ENCODE data around the gene NMU. TPM values are rescaled to one million over a fixed set of nuclear protein-coding genes. Genes with fewer than 3 reads are reported as not detected.
"Not testable (repeated sequence)": the region's sequence is repeated elsewhere in the genome, so short reads cannot be mapped to it uniquely, and the experiment has no call there.

Gene NMU
- total RNA-seq, 5 donors from 2014 or later (not counting 1 experiment from before 2014, with no cell fraction given) = 0.72 to 1.4 (median 0.93) TPM; not detected in 2

- no peaks in the 10 kb centered on the region for H3K36me3 Mint-ChIP-seq
- H3K36me3 ChIP-seq (ENCODE audit: control insufficient read depth in 2 of 2, extremely low read depth in 1 of 2, insufficient read depth in 1 of 2, low read length in 1 of 2) = no peaks in the 10 kb centered on the region
- no peak overlapping the region for H3K27ac Mint-ChIP-seq
- ChIA-PET CTCF (no interaction called here), POLR2A (interaction anchor here in 1 of 2 donors (0.6 kb wide), 1 partner anchor 103 kb away, joined by 3 read pairs; no protein-coding TSS in a partner anchor)
- no peaks in the 10 kb centered on the region for H3K9me3 Mint-ChIP-seq
- no peak overlapping the region for H3K4me3 ChIP-seq (ENCODE audit: control insufficient read depth in 1 of 2, extremely low read depth in 1 of 2, low read length in 1 of 2)
- no peak overlapping the region for H3K27ac ChIP-seq (ENCODE audit: low read length)
- no peak for ATAC-seq (replicated peaks in 1 of 4)
- peaks cover 56 to 69% of the 10 kb centered on the region in 2 donors for H3K27me3 Mint-ChIP-seq
- DNase-seq = no peak
- no peaks in the 10 kb centered on the region for H3K9me3 ChIP-seq
- 7% methylated on average over 9 of the region's 11 CpGs for WGBS (ENCODE audit: insufficient coverage)
- peaks cover 12 to 24% of the 10 kb centered on the region in 2 experiments for H3K27me3 ChIP-seq (replicated peaks in 1 of 2; ENCODE audit: control insufficient read depth in 2 of 2, extremely low read depth in 1 of 2, insufficient read depth in 2 of 2, low read length in 1 of 2)
- peaks cover 3 to 11% of the 10 kb centered on the region in 2 experiments for H3K4me1 ChIP-seq (ENCODE audit: control insufficient read depth in 1 of 2, extremely low read depth in 1 of 2, insufficient read depth in 2 of 2, low read length in 2 of 2)
- peaks cover 18 to 20% (median 20%) of the 10 kb centered on the region in 3 donors for H3K4me1 Mint-ChIP-seq
- peak overlapping the region; percentile 49 to 78 (median 53) for H3K4me3 Mint-ChIP-seq
These were observed 816 bp downstream of the NMU start for GRCh38 chr4:55635282-55635681.

- no peaks in the 10 kb centered on the region for H3K9me3 Mint-ChIP-seq
- H3K27ac Mint-ChIP-seq = no peak overlapping the region
- CTCF ChIA-PET = no interaction called here
- peak overlapping the region in 1 of 3 donors; percentile 78 for H3K4me3 Mint-ChIP-seq
- H3K4me3 ChIP-seq (ENCODE audit: control insufficient read depth in 1 of 2, extremely low read depth in 1 of 2, low read length in 1 of 2) = no peak overlapping the region
- no peaks in the 10 kb centered on the region for H3K9me3 ChIP-seq
- ATAC-seq (replicated peaks in 1 of 4) (no peak), DNase-seq (no peak)
- no peak overlapping the region for H3K27ac ChIP-seq (ENCODE audit: low read length)
- no peaks in the 10 kb centered on the region for H3K36me3 Mint-ChIP-seq
- POLR2A ChIA-PET = interaction anchor here in 1 of 2 donors (0.6 kb wide), 1 partner anchor 104 kb away, joined by 3 read pairs; no protein-coding TSS in a partner anchor
- WGBS (ENCODE audit: insufficient coverage) = no CpG with 5 or more reads among the region's 3 CpGs
- peaks cover 59 to 65% of the 10 kb centered on the region in 2 donors for H3K27me3 Mint-ChIP-seq
- peaks cover 10 to 22% of the 10 kb centered on the region in 2 experiments for H3K27me3 ChIP-seq (replicated peaks in 1 of 2; ENCODE audit: control insufficient read depth in 2 of 2, extremely low read depth in 1 of 2, insufficient read depth in 2 of 2, low read length in 1 of 2)
- H3K4me1 ChIP-seq (ENCODE audit: control insufficient read depth in 1 of 2, extremely low read depth in 1 of 2, insufficient read depth in 2 of 2, low read length in 2 of 2) = peaks cover 3 to 11% of the 10 kb centered on the region in 2 experiments
- H3K4me1 Mint-ChIP-seq = peaks cover 18 to 20% (median 20%) of the 10 kb centered on the region in 3 donors
- no peaks in the 10 kb centered on the region for H3K36me3 ChIP-seq (ENCODE audit: control insufficient read depth in 2 of 2, extremely low read depth in 1 of 2, insufficient read depth in 1 of 2, low read length in 1 of 2)
These were observed 1.5 kb downstream of the NMU start for GRCh38 chr4:55634417-55635128.

GRCh38 chr4:55633903-55634302 lies 2.2 kb downstream of the NMU start:
- Mint-ChIP-seq H3K4me3 (no peak overlapping the region), H3K27me3 (peaks cover 60 to 63% of the 10 kb centered on the region in 2 donors), H3K9me3 (no peaks in the 10 kb centered on the region), H3K36me3 (no peaks in the 10 kb centered on the region), H3K4me1 (peaks cover 18 to 20% (median 20%) of the 10 kb centered on the region in 3 donors), H3K27ac (no peak overlapping the region)
- Histone ChIP-seq H3K27ac (ENCODE audit: low read length) (no peak overlapping the region), H3K27me3 (replicated peaks in 1 of 2; ENCODE audit: control insufficient read depth in 2 of 2, extremely low read depth in 1 of 2, insufficient read depth in 2 of 2, low read length in 1 of 2) (peaks cover 8 to 21% of the 10 kb centered on the region in 2 experiments), H3K36me3 (ENCODE audit: control insufficient read depth in 2 of 2, extremely low read depth in 1 of 2, insufficient read depth in 1 of 2, low read length in 1 of 2) (no peaks in the 10 kb centered on the region), H3K9me3 (no peaks in the 10 kb centered on the region), H3K4me3 (ENCODE audit: control insufficient read depth in 1 of 2, extremely low read depth in 1 of 2, low read length in 1 of 2) (no peak overlapping the region), H3K4me1 (ENCODE audit: control insufficient read depth in 1 of 2, extremely low read depth in 1 of 2, insufficient read depth in 2 of 2, low read length in 2 of 2) (peaks cover 3 to 11% of the 10 kb centered on the region in 2 experiments)
- WGBS (ENCODE audit: insufficient coverage) = 83% methylated on average over 1 of the region's 6 CpGs
- ChIA-PET CTCF (no interaction called here), POLR2A (no interaction called here)
- no peak for DNase-seq
- ATAC-seq (replicated peaks in 1 of 4) = no peak

- H3K4me1 Mint-ChIP-seq = no peaks in the 10 kb centered on the region
- no peaks in the 10 kb centered on the region for H3K27me3 ChIP-seq (replicated peaks in 1 of 2; ENCODE audit: control insufficient read depth in 2 of 2, extremely low read depth in 1 of 2, insufficient read depth in 2 of 2, low read length in 1 of 2)
- no peak overlapping the region for H3K4me3 ChIP-seq (ENCODE audit: control insufficient read depth in 1 of 2, extremely low read depth in 1 of 2, low read length in 1 of 2)
- H3K27me3 Mint-ChIP-seq = peaks cover 5 to 14% of the 10 kb centered on the region in 2 donors
- H3K9me3 Mint-ChIP-seq = no peaks in the 10 kb centered on the region
- no peaks in the 10 kb centered on the region for H3K36me3 Mint-ChIP-seq
- ChIA-PET POLR2A (no interaction called here), CTCF (no interaction called here)
- ATAC-seq (replicated peaks in 1 of 4) = no peak
- no peak for DNase-seq
- no peak overlapping the region for H3K27ac ChIP-seq (ENCODE audit: low read length)
- H3K4me3 Mint-ChIP-seq = no peak overlapping the region
- WGBS (ENCODE audit: insufficient coverage) = no CpG with 5 or more reads among the region's 2 CpGs
- no peaks in the 10 kb centered on the region for H3K4me1 ChIP-seq (ENCODE audit: control insufficient read depth in 1 of 2, extremely low read depth in 1 of 2, insufficient read depth in 2 of 2, low read length in 2 of 2)
- H3K27ac Mint-ChIP-seq = no peak overlapping the region
- no peaks in the 10 kb centered on the region for H3K36me3 ChIP-seq (ENCODE audit: control insufficient read depth in 2 of 2, extremely low read depth in 1 of 2, insufficient read depth in 1 of 2, low read length in 1 of 2)
- no peaks in the 10 kb centered on the region for H3K9me3 ChIP-seq
These were observed 10.3 kb downstream of the NMU start for GRCh38 chr4:55625835-55626234.

- H3K4me1 Mint-ChIP-seq; H3K27ac Mint-ChIP-seq; H3K9me3 Mint-ChIP-seq; H3K36me3 ChIP-seq (ENCODE audit: control insufficient read depth in 2 of 2, extremely low read depth in 1 of 2, insufficient read depth in 1 of 2, low read length in 1 of 2); H3K9me3 ChIP-seq; H3K27me3 Mint-ChIP-seq; POLR2A ChIA-PET; H3K4me3 Mint-ChIP-seq; CTCF ChIA-PET; H3K27ac ChIP-seq (ENCODE audit: low read length); H3K4me3 ChIP-seq (ENCODE audit: control insufficient read depth in 1 of 2, extremely low read depth in 1 of 2, low read length in 1 of 2); H3K36me3 Mint-ChIP-seq; DNase-seq; ATAC-seq (replicated peaks in 1 of 4); H3K4me1 ChIP-seq (ENCODE audit: control insufficient read depth in 1 of 2, extremely low read depth in 1 of 2, insufficient read depth in 2 of 2, low read length in 2 of 2); H3K27me3 ChIP-seq (replicated peaks in 1 of 2; ENCODE audit: control insufficient read depth in 2 of 2, extremely low read depth in 1 of 2, insufficient read depth in 2 of 2, low read length in 1 of 2): not testable (repeated sequence)
- no CpG with 5 or more reads among the region's 1 CpG for WGBS (ENCODE audit: insufficient coverage)
These were observed 12.0 kb downstream of the NMU start for GRCh38 chr4:55624063-55624462.

- Mint-ChIP-seq H3K9me3 (no peaks in the 10 kb centered on the region), H3K4me1 (no peaks in the 10 kb centered on the region), H3K27ac (no peak overlapping the region), H3K27me3 (peaks cover 6 to 10% of the 10 kb centered on the region in 2 donors), H3K4me3 (peak overlapping the region in 1 of 3 donors; percentile 36), H3K36me3 (no peaks in the 10 kb centered on the region)
- no peak overlapping the region for H3K27ac ChIP-seq (ENCODE audit: low read length)
- H3K4me1 ChIP-seq (ENCODE audit: control insufficient read depth in 1 of 2, extremely low read depth in 1 of 2, insufficient read depth in 2 of 2, low read length in 2 of 2) = no peaks in the 10 kb centered on the region
- ChIA-PET CTCF (no interaction called here), POLR2A (no interaction called here)
- no peak overlapping the region for H3K4me3 ChIP-seq (ENCODE audit: control insufficient read depth in 1 of 2, extremely low read depth in 1 of 2, low read length in 1 of 2)
- ATAC-seq (replicated peaks in 1 of 4) = no peak
- no peak for DNase-seq
- no peaks in the 10 kb centered on the region for H3K9me3 ChIP-seq
- no peaks in the 10 kb centered on the region for H3K27me3 ChIP-seq (replicated peaks in 1 of 2; ENCODE audit: control insufficient read depth in 2 of 2, extremely low read depth in 1 of 2, insufficient read depth in 2 of 2, low read length in 1 of 2)
- no peaks in the 10 kb centered on the region for H3K36me3 ChIP-seq (ENCODE audit: control insufficient read depth in 2 of 2, extremely low read depth in 1 of 2, insufficient read depth in 1 of 2, low read length in 1 of 2)
- WGBS (ENCODE audit: insufficient coverage) = no CpG with 5 or more reads among the region's 1 CpG
These were observed 17.5 kb downstream of the NMU start for GRCh38 chr4:55618546-55619143.
